ENCODE data around the gene NDUFA12.

NDUFA12 gene

DNA sequence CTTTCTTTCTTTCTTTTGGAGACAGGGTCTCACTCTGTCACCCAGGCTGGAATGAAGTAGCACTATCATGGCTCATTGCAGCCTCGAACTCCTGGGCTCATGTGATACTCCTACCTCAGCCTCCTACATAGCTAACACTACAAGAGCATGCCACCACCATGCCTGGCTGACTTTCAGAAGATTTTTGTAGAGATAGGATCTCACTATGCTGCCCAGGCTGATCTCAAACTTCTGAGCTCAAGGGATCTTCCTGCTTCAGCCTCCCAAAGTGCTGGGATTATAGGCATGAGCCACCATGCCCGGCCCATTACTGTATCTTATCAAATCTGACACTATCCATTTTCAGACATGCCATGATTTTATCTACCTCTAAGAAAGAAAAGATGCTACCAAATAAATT, 31.6 kb downstream of the NDUFA12 start:
- no peak overlapping the region for H3K4me3 ChIP-seq (ENCODE audit: low read depth, low read length)
- DNase-seq (ENCODE audit: low read depth), result no peak
- no peak for TF ChIP-seq MYC (IDR thresholded peaks at IDR 0.05; ENCODE audit: low read depth, low read length)
- TF ChIP-seq, protein P1, sequence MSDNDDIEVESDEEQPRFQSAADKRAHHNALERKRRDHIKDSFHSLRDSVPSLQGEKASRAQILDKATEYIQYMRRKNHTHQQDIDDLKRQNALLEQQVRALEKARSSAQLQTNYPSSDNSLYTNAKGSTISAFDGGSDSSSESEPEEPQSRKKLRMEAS (IDR thresholded peaks at IDR 0.05; ENCODE audit: low read depth, low read length), result no peak
- TF ChIP-seq POLR2A (IDR thresholded peaks at IDR 0.05; ENCODE audit: extremely low read depth, insufficient read length), result no peak
- TF ChIP-seq, protein P2, sequence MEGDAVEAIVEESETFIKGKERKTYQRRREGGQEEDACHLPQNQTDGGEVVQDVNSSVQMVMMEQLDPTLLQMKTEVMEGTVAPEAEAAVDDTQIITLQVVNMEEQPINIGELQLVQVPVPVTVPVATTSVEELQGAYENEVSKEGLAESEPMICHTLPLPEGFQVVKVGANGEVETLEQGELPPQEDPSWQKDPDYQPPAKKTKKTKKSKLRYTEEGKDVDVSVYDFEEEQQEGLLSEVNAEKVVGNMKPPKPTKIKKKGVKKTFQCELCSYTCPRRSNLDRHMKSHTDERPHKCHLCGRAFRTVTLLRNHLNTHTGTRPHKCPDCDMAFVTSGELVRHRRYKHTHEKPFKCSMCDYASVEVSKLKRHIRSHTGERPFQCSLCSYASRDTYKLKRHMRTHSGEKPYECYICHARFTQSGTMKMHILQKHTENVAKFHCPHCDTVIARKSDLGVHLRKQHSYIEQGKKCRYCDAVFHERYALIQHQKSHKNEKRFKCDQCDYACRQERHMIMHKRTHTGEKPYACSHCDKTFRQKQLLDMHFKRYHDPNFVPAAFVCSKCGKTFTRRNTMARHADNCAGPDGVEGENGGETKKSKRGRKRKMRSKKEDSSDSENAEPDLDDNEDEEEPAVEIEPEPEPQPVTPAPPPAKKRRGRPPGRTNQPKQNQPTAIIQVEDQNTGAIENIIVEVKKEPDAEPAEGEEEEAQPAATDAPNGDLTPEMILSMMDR (IDR thresholded peaks at IDR 0.05; ENCODE audit: low read depth, low read length), result no peak

DNA sequence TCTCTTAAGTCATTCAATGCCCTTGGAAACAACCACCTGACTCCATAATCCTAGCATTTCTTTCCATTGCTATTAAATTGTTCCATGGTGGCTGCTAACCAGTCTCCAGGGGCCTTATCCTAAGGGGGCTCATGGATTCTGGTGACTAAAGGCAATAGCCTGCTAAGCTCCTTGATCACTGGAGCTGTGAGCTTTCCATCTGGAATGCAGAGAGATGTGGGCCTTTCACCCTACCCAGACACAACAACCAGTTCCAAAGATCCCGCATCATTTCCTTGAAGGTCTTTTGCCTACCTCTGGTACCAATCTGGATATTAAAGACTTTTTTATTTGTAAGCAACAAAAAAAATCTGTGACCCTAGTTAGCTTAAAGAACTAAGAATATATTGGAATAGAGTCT, 32.9 kb downstream of the NDUFA12 start:
- TF ChIP-seq, protein P1 (IDR thresholded peaks at IDR 0.05; ENCODE audit: low read depth, low read length), result no peak
- no peak overlapping the region for H3K4me3 ChIP-seq (ENCODE audit: low read depth, low read length)
- no peak for DNase-seq (ENCODE audit: low read depth)

DNA sequence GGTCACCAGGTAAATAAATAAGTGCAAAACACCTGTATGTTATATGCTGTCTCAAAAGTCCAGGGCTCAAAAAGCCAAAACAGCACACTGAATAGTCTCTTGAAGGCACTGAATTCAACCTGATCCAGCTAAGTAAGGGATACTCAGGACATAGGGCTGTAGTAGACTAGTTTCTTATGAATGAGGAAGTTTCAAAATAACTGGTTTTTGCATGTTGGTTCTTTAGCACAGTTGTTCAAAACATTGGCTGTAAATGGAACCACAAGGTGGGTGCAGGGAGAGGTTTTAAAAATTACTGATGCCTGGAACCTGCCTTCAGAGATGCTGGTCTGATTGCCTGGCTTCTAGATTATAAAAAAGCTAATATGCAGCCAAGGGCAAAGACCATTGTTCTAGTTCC, 34.1 kb downstream of the NDUFA12 start:
- peak; percentile 29 for DNase-seq (ENCODE audit: low read depth)
- no peak overlapping the region for H3K4me3 ChIP-seq (ENCODE audit: low read depth, low read length)
- TF ChIP-seq, protein P2 (IDR thresholded peaks at IDR 0.05; ENCODE audit: low read depth, low read length), result no peak
- TF ChIP-seq, protein P1 (IDR thresholded peaks at IDR 0.05; ENCODE audit: low read depth, low read length), result no peak
- TF ChIP-seq MYC (IDR thresholded peaks at IDR 0.05; ENCODE audit: low read depth, low read length) (no peak), POLR2A (IDR thresholded peaks at IDR 0.05; ENCODE audit: extremely low read depth, insufficient read length) (no peak)

DNA sequence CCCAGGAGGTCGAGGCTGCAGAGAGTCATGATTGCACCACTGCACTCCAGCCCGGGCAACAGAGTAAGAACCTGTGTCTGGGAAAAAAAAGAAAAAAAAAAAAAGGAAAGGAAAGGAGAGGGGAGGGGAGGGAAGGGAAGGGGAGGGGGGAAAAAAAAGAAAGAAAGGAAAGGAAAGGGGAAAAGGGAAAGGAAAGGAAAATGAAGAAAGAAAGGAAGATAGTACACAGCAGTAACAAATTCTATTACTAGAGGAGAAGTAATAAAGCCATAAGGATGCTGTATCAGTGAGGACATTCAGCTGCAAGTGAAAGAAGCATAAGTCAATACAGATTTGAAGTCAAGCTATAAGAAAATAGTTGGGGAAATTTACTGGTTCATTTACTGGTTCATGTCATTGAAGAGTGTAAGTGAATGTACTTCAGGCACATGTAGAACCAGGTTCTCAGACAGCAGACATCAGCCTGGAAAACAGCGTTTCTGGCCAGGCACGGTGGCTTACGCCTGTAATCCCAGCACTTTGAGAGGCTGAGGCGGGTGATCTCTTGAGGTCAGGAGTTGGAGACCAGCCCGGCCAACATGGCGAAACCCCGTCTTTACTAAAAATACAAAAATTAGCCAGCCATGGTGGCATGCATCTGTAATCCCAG, 37.4 kb downstream of the NDUFA12 start:
- H3K4me3 ChIP-seq (ENCODE audit: low read depth, low read length), result no peak overlapping the region
- DNase-seq (ENCODE audit: low read depth), result no peak
- no peak for TF ChIP-seq POLR2A (IDR thresholded peaks at IDR 0.05; ENCODE audit: extremely low read depth, insufficient read length)
- TF ChIP-seq, protein P2 (IDR thresholded peaks at IDR 0.05; ENCODE audit: low read depth, low read length), result no peak
- no peak for TF ChIP-seq MYC (IDR thresholded peaks at IDR 0.05; ENCODE audit: low read depth, low read length)
- TF ChIP-seq, protein P1 (IDR thresholded peaks at IDR 0.05; ENCODE audit: low read depth, low read length), result no peak

DNA sequence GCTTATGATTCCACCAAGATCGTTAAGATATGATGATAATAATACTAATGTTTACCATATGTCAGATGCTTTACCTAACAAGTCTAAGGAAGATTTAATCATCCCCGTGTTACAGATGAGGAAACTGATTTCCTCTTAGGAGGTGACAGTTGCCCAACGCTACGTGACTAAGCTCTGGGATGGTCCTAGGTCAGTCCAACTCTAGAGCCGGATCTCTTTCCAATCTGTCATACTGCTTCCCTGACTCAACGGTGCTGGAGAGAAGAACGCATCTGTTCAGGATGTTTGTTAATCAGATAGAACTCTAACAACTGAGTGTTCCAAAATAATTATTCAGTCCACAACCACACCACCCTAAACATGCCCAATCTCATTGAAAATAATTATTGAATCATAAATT, 39.8 kb downstream of the NDUFA12 start:
- TF ChIP-seq, protein P1 (IDR thresholded peaks at IDR 0.05; ENCODE audit: low read depth, low read length), result no peak
- TF ChIP-seq POLR2A (IDR thresholded peaks at IDR 0.05; ENCODE audit: extremely low read depth, insufficient read length), result no peak
- no peak for TF ChIP-seq MYC (IDR thresholded peaks at IDR 0.05; ENCODE audit: low read depth, low read length)
- TF ChIP-seq, protein P2 (IDR thresholded peaks at IDR 0.05; ENCODE audit: low read depth, low read length), result no peak
- no peak for DNase-seq (ENCODE audit: low read depth)
- H3K4me3 ChIP-seq (ENCODE audit: low read depth, low read length), result no peak overlapping the region

DNA sequence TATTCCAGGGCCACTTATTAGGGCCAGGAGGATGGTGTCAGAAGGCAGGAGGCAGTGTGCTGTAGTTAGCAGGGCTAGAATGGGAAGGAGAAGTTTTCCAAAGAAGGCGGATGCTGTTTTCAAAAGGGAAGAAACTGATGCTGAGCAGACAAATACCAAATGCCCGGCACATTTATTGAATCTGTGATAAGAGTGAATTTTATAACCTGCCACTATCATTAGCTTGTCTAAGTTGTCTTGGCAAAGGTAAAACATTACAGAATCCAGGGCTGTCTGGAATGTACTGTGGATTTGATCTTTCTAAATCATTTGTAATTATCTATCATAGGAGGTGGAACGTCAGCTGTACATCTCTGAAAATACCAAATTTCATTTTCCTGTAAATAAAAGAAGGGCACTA, 40.8 kb downstream of the NDUFA12 start:
- DNase-seq (ENCODE audit: low read depth), result no peak
- TF ChIP-seq, protein P2 (IDR thresholded peaks at IDR 0.05; ENCODE audit: low read depth, low read length), result no peak
- TF ChIP-seq MYC (IDR thresholded peaks at IDR 0.05; ENCODE audit: low read depth, low read length), result no peak
- TF ChIP-seq POLR2A (IDR thresholded peaks at IDR 0.05; ENCODE audit: extremely low read depth, insufficient read length), result no peak
- TF ChIP-seq, protein P1 (IDR thresholded peaks at IDR 0.05; ENCODE audit: low read depth, low read length), result no peak

More for the DNA sequence above, 40.8 kb downstream of the NDUFA12 start:
- no peak overlapping the region for H3K4me3 ChIP-seq (ENCODE audit: low read depth, low read length)
